ENCODE results near the gene KIF26A. TPM values are rescaled to one million over a fixed set of nuclear protein-coding genes. Genes with fewer than 3 reads are reported as not detected.

KIF26A gene
- total and polyA plus RNA-seq, 2 experiments from 2014 or later = 5.6 to 103 TPM

GRCh38 chr14:104216457-104216856, 78.1 kb downstream of the KIF26A start:
- Histone ChIP-seq H4K20me1 (replicated peaks; ENCODE audit: insufficient read depth) (no peaks in the 10 kb centered on the region), H3K79me2 (replicated peaks; ENCODE audit: insufficient read depth) (no peaks in the 10 kb centered on the region), H3K4me1 (ENCODE audit: insufficient read depth) (no peaks in the 10 kb centered on the region), H3K36me3 (ENCODE audit: insufficient read depth) (no peaks in the 10 kb centered on the region), H3K4me3 (no peak overlapping the region), H3K4me2 (no peak overlapping the region), H3K9me2 (ENCODE audit: insufficient read depth) (no peaks in the 10 kb centered on the region), H3K27me3 (ENCODE audit: insufficient read depth) (no peaks in the 10 kb centered on the region), H3F3A (replicated peaks; ENCODE audit: low read depth) (no peaks in the 10 kb centered on the region), H3K27ac (ENCODE audit: low read depth) (no peak overlapping the region), H2AFZ (no peak overlapping the region)
- Mint-ChIP-seq H3K4me1 (peaks cover 17% of the 10 kb centered on the region), H3K27ac (no peak overlapping the region), H3K36me3 (ENCODE audit: low read depth) (no peaks in the 10 kb centered on the region), H3K4me3 (no peak overlapping the region), H3K27me3 (ENCODE audit: insufficient read depth, low read depth, poor library complexity) (peaks cover 3% of the 10 kb centered on the region), H3K9me3 (peaks cover 2% of the 10 kb centered on the region; the same call in 1 of the 3 replicates)
- TF ChIP-seq ZNF114 (CRISPR knock-in tag; IDR thresholded peaks at IDR 0.05) (no peak), EZH2 (IDR thresholded peaks at IDR 0.05; ENCODE audit: low read depth, unreplicated experiment) (no peak), JUNB (IDR thresholded peaks at IDR 0.05; ENCODE audit: unreplicated experiment) (no peak), ZNF331 (CRISPR knock-in tag; IDR thresholded peaks at IDR 0.05; ENCODE audit: low read depth) (no peak), ZNF462 (CRISPR knock-in tag; IDR thresholded peaks at IDR 0.05) (no peak), CTCF (conservative IDR thresholded peaks at IDR 0.05; ENCODE audit: low read depth in 2 of 2) (no peak), STAT1 (IDR thresholded peaks at IDR 0.05; ENCODE audit: unreplicated experiment) (no peak), POLR2AphosphoS5 (IDR thresholded peaks at IDR 0.05; ENCODE audit: low read depth) (no peak), ETS1 (IDR thresholded peaks at IDR 0.05) (no peak), EZH2phosphoT487 (IDR thresholded peaks at IDR 0.05; ENCODE audit: unreplicated experiment) (no peak)
- DNase-seq (ENCODE audit: low spot score) (no peak), ATAC-seq (no peak)
